ENCODE data around the gene SAP30BP. TPM values are rescaled to one million over a fixed set of nuclear protein-coding genes. Genes with fewer than 3 reads are reported as not detected.

Gene SAP30BP
- total and polyA plus RNA-seq, 4 donors: 43.3 to 127 (median 75.6) TPM

DNA sequence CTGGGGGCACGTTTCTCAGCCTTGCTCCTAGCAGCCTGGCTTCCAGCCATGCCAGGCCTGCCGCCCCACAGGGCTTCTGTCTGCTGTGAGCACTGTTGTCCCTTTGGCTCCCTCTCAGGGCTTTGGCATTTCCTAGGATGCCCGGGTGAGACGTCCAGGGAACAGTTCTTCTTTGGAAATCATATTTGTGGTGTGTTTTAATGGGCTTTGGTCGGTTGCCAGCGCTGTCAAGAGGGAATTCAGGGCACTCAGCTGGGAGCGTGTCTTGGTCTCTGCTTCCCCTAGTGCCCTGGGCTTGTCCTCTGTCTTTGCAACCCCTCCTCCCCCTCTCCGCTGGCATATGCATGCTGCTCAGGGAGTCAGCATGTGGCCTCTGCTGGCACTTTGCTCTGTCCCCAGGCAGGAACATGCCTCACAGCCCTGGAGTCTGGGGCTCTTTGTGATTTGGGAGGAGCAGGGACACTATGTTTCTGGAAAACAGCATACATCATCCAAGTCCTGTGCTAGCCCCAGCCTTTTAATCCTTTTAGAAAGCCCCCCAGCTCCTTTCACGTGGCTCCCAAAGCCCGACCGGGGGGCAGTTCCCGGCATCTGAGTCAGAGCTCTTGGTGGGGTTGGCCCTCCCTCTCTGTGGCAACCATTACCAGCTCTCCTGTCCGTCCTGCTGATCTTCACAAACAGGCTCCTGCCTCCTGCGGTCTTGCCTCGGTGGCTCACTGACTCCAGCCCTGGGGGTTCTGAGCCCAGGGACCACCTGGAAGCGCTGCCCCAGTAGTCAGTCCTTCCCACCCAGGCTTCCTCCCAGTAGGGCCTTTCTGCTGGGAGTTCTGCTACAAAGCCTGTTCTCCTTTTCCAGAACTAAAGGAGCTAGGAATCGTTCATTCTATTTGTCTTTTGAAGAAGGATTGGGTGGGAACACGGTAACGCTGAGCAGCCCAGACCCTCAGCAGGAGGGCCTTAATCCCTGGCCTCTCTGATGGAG is 26.7 kb downstream of the SAP30BP start:
- peaks cover 0 to 2% of the 10 kb centered on the region in 2 donors for H3K36me3 ChIP-seq (ENCODE audit: control insufficient read depth in 1 of 2, insufficient read depth in 2 of 2, low read length in 1 of 2)

DNA sequence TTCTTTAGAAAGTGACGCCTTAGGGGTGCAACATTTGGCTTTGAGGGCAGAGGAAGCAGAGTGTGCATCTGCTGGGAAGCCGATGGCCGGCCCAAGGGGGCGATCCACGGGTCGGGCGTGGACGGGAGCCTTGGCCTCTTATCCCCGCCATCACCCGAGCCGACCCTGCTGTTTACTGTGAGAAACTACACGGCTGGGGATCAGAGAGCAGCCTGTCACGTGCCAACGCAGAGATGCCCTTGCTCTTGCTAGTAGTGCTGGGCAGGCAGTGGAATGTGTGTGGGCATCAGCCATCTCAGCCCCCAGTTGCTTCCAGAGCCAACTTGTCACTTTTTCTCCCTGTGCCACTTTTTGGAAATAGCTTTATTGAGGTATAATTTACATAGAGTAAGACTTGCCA is 27.4 kb downstream of the SAP30BP start:
- WGBS, 2 donors: 74 to 75% methylated on average over 14 of the region's 14 CpGs
- no peak for ATAC-seq (ENCODE audit: low FRiP score)
- no peak overlapping the region for H3K4me3 ChIP-seq (ENCODE audit: low read length in 2 of 2)
- peak in 1 of 2 donors; percentile 61 for DNase-seq
- no peak overlapping the region for H3K27ac ChIP-seq (ENCODE audit: low read depth in 1 of 2, low read length in 2 of 2)
- no peaks in the 10 kb centered on the region for H3K27me3 ChIP-seq (ENCODE audit: control insufficient read depth in 1 of 2, insufficient read depth in 2 of 2, low read length in 1 of 2)
- intact Hi-C loops (cut with DNase I): no loop called here
- no peaks in the 10 kb centered on the region for H3K4me1 ChIP-seq (ENCODE audit: control insufficient read depth in 1 of 2, insufficient read depth in 2 of 2, low read length in 2 of 2)
- H3K36me3 ChIP-seq (ENCODE audit: control insufficient read depth in 1 of 2, insufficient read depth in 2 of 2, low read length in 1 of 2): peaks cover 0 to 2% of the 10 kb centered on the region in 2 donors
- H3K9me3 ChIP-seq (ENCODE audit: control insufficient read depth, low read length): no peaks in the 10 kb centered on the region

More for the DNA sequence above, 26.7 kb downstream of the SAP30BP start:
- Histone ChIP-seq H3K27ac (ENCODE audit: low read depth in 1 of 2, low read length in 2 of 2) (peak overlapping the region in 1 of 2 donors; percentile 52), H3K4me1 (ENCODE audit: control insufficient read depth in 1 of 2, insufficient read depth in 2 of 2, low read length in 2 of 2) (no peaks in the 10 kb centered on the region), H3K4me3 (ENCODE audit: low read length in 2 of 2) (no peak overlapping the region), H3K9me3 (ENCODE audit: control insufficient read depth, low read length) (no peaks in the 10 kb centered on the region), H3K27me3 (ENCODE audit: control insufficient read depth in 1 of 2, insufficient read depth in 2 of 2, low read length in 1 of 2) (no peaks in the 10 kb centered on the region)
- DNase-seq (peak; percentile 81 to 82), ATAC-seq (ENCODE audit: low FRiP score) (peak; percentile 65)
- intact Hi-C loops (cut with DNase I): no loop called here
- WGBS, 2 donors: 42 to 44% methylated on average over 19 of the region's 19 CpGs

- 83 to 88% methylated on average over 7 of the region's 7 CpGs for WGBS, 2 donors
- DNase-seq (no peak), ATAC-seq (ENCODE audit: low FRiP score) (no peak)
- H3K4me1 ChIP-seq (ENCODE audit: control insufficient read depth in 1 of 2, insufficient read depth in 2 of 2, low read length in 2 of 2): no peaks in the 10 kb centered on the region
- no peaks in the 10 kb centered on the region for H3K9me3 ChIP-seq (ENCODE audit: control insufficient read depth, low read length)
- intact Hi-C loops (cut with DNase I): loop anchor here in 1 of 2 donors (5.0 kb wide), 1 partner anchor 52 kb away; no protein-coding TSS in a partner anchor
- peaks cover 0 to 4% of the 10 kb centered on the region in 2 donors for H3K36me3 ChIP-seq (ENCODE audit: control insufficient read depth in 1 of 2, insufficient read depth in 2 of 2, low read length in 1 of 2)
- H3K27ac ChIP-seq (ENCODE audit: low read depth in 1 of 2, low read length in 2 of 2): no peak overlapping the region
- no peak overlapping the region for H3K4me3 ChIP-seq (ENCODE audit: low read length in 2 of 2)
- H3K27me3 ChIP-seq (ENCODE audit: control insufficient read depth in 1 of 2, insufficient read depth in 2 of 2, low read length in 1 of 2): no peaks in the 10 kb centered on the region
These were observed 28.1 kb downstream of the SAP30BP start for GRCh38 chr17:75695141-75695829.

DNA sequence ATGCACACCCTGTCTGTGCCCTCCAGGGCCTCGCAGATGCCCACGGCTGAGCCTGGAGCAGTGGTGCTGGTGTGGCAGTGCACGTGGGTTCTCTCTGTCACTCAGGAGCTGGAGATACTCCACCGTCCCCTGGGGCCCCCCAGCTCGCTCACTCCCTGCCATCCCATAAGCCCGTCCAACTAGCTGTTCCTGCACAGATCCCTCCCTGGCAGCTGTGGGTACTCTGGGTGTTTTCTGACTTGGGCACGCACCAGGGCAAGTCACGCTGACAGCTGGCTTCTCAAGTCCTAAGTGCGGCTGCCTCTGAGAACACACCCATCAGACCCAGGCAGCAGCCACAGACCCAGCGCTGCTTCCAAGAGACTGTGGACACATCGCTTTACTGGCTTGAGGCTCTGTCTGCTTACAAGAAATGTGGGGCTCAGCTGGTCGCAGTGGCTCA is 28.7 kb downstream of the SAP30BP start:
- Histone ChIP-seq H3K4me3 (ENCODE audit: low read length in 2 of 2) (no peak overlapping the region), H3K36me3 (ENCODE audit: control insufficient read depth in 1 of 2, insufficient read depth in 2 of 2, low read length in 1 of 2) (peaks cover 0 to 6% of the 10 kb centered on the region in 2 donors), H3K27ac (ENCODE audit: low read depth in 1 of 2, low read length in 2 of 2) (no peak overlapping the region), H3K9me3 (ENCODE audit: control insufficient read depth, low read length) (no peaks in the 10 kb centered on the region), H3K4me1 (ENCODE audit: control insufficient read depth in 1 of 2, insufficient read depth in 2 of 2, low read length in 2 of 2) (no peaks in the 10 kb centered on the region), H3K27me3 (ENCODE audit: control insufficient read depth in 1 of 2, insufficient read depth in 2 of 2, low read length in 1 of 2) (no peaks in the 10 kb centered on the region)
- WGBS, 2 donors: 89 to 93% methylated on average over 12 of the region's 12 CpGs
- ATAC-seq (ENCODE audit: low FRiP score) (no peak), DNase-seq (no peak)
- intact Hi-C loops (cut with DNase I): loop anchor here in 1 of 2 donors (5.0 kb wide), 1 partner anchor 51 kb away; no protein-coding TSS in a partner anchor

- H3K27ac ChIP-seq (ENCODE audit: low read depth in 1 of 2, low read length in 2 of 2): no peak overlapping the region
- no peak for ATAC-seq (ENCODE audit: low FRiP score)
- peaks cover 0 to 6% of the 10 kb centered on the region in 2 donors for H3K36me3 ChIP-seq (ENCODE audit: control insufficient read depth in 1 of 2, insufficient read depth in 2 of 2, low read length in 1 of 2)
These were observed 30.6 kb downstream of the SAP30BP start for GRCh38 chr17:75697651-75698291.

DNA sequence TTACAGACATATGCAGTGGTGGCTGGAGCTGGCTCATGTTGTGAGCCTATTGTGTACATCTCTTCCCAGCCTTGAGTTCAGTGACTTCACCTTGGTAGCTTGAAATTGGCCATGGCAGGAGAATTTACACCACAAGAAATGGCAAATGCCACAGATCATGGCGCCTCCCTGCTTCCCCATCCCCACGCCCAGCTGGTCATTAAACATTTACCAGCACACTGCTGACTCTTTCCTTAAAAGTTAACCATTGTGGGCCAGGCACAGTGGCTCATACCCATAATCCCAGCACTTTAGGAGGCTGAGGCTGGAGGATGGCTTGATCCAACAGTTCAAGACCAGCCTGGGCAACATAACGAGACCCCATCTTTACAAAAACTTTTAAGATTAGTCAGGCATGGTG is 31.5 kb downstream of the SAP30BP start:
- H3K4me3 ChIP-seq (ENCODE audit: low read length in 2 of 2): no peak overlapping the region
- DNase-seq (no peak), ATAC-seq (ENCODE audit: low FRiP score) (no peak)
- WGBS, 2 donors: 89 to 93% methylated on average over 3 of the region's 3 CpGs
- H3K36me3 ChIP-seq (ENCODE audit: control insufficient read depth in 1 of 2, insufficient read depth in 2 of 2, low read length in 1 of 2): peaks cover 0 to 9% of the 10 kb centered on the region in 2 donors
- intact Hi-C loops (cut with DNase I): loop anchor here in 1 of 2 donors (5.0 kb wide), 1 partner anchor 49 kb away; no protein-coding TSS in a partner anchor
- no peaks in the 10 kb centered on the region for H3K27me3 ChIP-seq (ENCODE audit: control insufficient read depth in 1 of 2, insufficient read depth in 2 of 2, low read length in 1 of 2)
- no peaks in the 10 kb centered on the region for H3K9me3 ChIP-seq (ENCODE audit: control insufficient read depth, low read length)
- no peak overlapping the region for H3K27ac ChIP-seq (ENCODE audit: low read depth in 1 of 2, low read length in 2 of 2)
- no peaks in the 10 kb centered on the region for H3K4me1 ChIP-seq (ENCODE audit: control insufficient read depth in 1 of 2, insufficient read depth in 2 of 2, low read length in 2 of 2)

More at GRCh38 chr17:75697651-75698291, 30.6 kb downstream of the SAP30BP start:
- Histone ChIP-seq H3K4me1 (ENCODE audit: control insufficient read depth in 1 of 2, insufficient read depth in 2 of 2, low read length in 2 of 2) (no peaks in the 10 kb centered on the region), H3K9me3 (ENCODE audit: control insufficient read depth, low read length) (no peaks in the 10 kb centered on the region), H3K4me3 (ENCODE audit: low read length in 2 of 2) (no peak overlapping the region), H3K27me3 (ENCODE audit: control insufficient read depth in 1 of 2, insufficient read depth in 2 of 2, low read length in 1 of 2) (no peaks in the 10 kb centered on the region)
- intact Hi-C loops (cut with DNase I): loop anchor here in 1 of 2 donors (5.0 kb wide), 1 partner anchor 50 kb away; no protein-coding TSS in a partner anchor
- WGBS, 2 donors: 80 to 89% methylated on average over 10 of the region's 10 CpGs
- no peak for DNase-seq

DNA sequence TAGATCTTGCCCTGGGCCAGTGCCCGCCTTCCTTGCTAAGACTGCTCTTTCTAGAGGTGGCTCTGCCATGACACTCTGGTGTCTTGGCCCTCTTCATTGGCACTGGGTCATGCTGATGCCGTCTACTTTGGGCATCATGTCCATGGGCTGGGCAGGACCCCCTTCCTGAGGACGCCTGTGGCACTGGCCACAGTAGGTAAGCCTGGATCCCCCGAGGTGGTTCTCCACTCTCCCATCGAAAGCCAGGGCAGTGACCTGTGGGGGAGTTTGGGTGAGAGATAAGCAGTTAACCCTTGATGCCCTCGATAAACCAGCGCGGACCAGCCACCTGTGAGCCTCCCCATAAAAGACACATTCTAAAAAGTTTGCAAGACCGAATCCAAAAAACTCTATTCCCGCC is 34.1 kb downstream of the SAP30BP start:
- Histone ChIP-seq H3K27me3 (ENCODE audit: control insufficient read depth in 1 of 2, insufficient read depth in 2 of 2, low read length in 1 of 2) (no peaks in the 10 kb centered on the region), H3K9me3 (ENCODE audit: control insufficient read depth, low read length) (no peaks in the 10 kb centered on the region), H3K27ac (ENCODE audit: low read depth in 1 of 2, low read length in 2 of 2) (no peak overlapping the region), H3K4me1 (ENCODE audit: control insufficient read depth in 1 of 2, insufficient read depth in 2 of 2, low read length in 2 of 2) (no peaks in the 10 kb centered on the region), H3K4me3 (ENCODE audit: low read length in 2 of 2) (no peak overlapping the region), H3K36me3 (ENCODE audit: control insufficient read depth in 1 of 2, insufficient read depth in 2 of 2, low read length in 1 of 2) (peaks cover 2 to 12% of the 10 kb centered on the region in 2 donors)
- intact Hi-C loops (cut with DNase I): no loop called here
- WGBS, 2 donors: 84 to 86% methylated on average over 10 of the region's 10 CpGs
- no peak for ATAC-seq (ENCODE audit: low FRiP score)
- no peak for DNase-seq

DNA sequence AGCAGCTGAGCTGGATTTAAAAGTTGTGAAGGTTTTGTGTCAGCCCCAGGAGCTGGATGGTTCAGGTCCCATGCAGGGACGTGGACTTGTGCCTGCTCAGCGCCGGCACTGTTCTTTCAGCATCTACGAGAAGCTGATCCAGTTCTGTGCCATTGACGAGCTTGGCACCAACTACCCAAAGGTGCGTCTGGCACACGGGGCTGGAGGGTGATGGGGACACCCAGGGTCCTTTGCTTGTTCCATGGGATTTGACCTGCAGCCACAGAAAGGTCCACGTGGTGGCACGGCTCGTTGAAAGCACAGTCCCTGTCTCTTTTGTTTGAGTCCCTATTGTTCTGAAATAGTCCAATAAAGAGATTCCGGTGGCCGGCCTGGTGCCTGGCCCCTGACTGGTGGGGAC is 36.1 kb downstream of the SAP30BP start:
- intact Hi-C loops (cut with DNase I): no loop called here
- Histone ChIP-seq H3K4me3 (ENCODE audit: low read length in 2 of 2) (no peak overlapping the region), H3K27me3 (ENCODE audit: control insufficient read depth in 1 of 2, insufficient read depth in 2 of 2, low read length in 1 of 2) (no peaks in the 10 kb centered on the region), H3K4me1 (ENCODE audit: control insufficient read depth in 1 of 2, insufficient read depth in 2 of 2, low read length in 2 of 2) (no peaks in the 10 kb centered on the region), H3K27ac (ENCODE audit: low read depth in 1 of 2, low read length in 2 of 2) (no peak overlapping the region), H3K9me3 (ENCODE audit: control insufficient read depth, low read length) (no peaks in the 10 kb centered on the region), H3K36me3 (ENCODE audit: control insufficient read depth in 1 of 2, insufficient read depth in 2 of 2, low read length in 1 of 2) (peaks cover 13 to 16% of the 10 kb centered on the region in 2 donors)
- ATAC-seq (ENCODE audit: low FRiP score) (no peak), DNase-seq (no peak)
- WGBS, 2 donors: 92 to 93% methylated on average over 12 of the region's 12 CpGs
